Endothelial cell of umbilical vein (primary cell): Measurements from ENCODE around the gene GALNT14. TPM values are rescaled to one million over a fixed set of nuclear protein-coding genes. Genes with fewer than 3 reads are reported as not detected.

ENCODE experiments used
- BruUV-seq: library from RNA; stranded (reverse); fragments of 400-500 nt; replicated peaks from 2 replicates; lab custom pipeline; 2021; lab: Mats Ljungman, UMichigan
- CTCF ChIA-PET: fragments of 300-600, 350-600 bp; sonication (Branson Sonifier 250); formaldehyde crosslinking; loops from one replicate; lab custom pipeline; 2021; ENCODE audit warnings: antibody characterized with exemption, inconsistent platforms; lab: Charles Lee
- POLR2A ChIA-PET: fragments of 300-600, 350-600 bp; sonication (Branson Sonifier 250); formaldehyde crosslinking; loops from one replicate; lab custom pipeline; 2021; ENCODE audit warnings: antibody characterized with exemption, inconsistent platforms; lab: Charles Lee
- DNase-seq: peaks from one replicate; pipeline ENCODE4 v3.0.0-alpha.2; 2011; ENCODE audit warnings: low read depth, low spot score
- FAIRE-seq: peaks from 2 replicates; lab custom pipeline; 2011; peaks lifted over from hg19 to GRCh38; lab: Jason Lieb, UNC
- H2AFZ ChIP-seq: 2 replicates; pipeline ENCODE4 v1.6.0; 2012; ENCODE audit warnings: low read depth, low read length, control low read depth, inconsistent platforms
- H3K27ac ChIP-seq: 2 replicates; pipeline ENCODE4 v1.5.1; 2011; ENCODE audit warnings: low read depth, mild to moderate bottlenecking, control low read depth, low read length, moderate library complexity; ENCODE audit not compliant: insufficient read depth
- H3K27me3 ChIP-seq, 2 experiments: 2 replicates each; pipeline versions ENCODE4 v1.6.0 to v1.6.1; 2011; ENCODE audit warnings: low read length in 2 of 2, mixed read lengths in 1 of 2; ENCODE audit not compliant: control insufficient read depth in 2 of 2, insufficient read depth in 2 of 2
- H3K36me3 ChIP-seq, 2 experiments: 2 replicates in 1 of 2; 3 replicates in 1 of 2; pipeline ENCODE4 v1.5.1; 2011; ENCODE audit warnings: low read length in 2 of 2, mild to moderate bottlenecking in 1 of 2, moderate library complexity in 1 of 2; ENCODE audit not compliant: control insufficient read depth in 2 of 2, insufficient read depth in 2 of 2; ENCODE audit errors: extremely low read depth in 1 of 2
- H3K4me1 ChIP-seq: 3 replicates; pipeline ENCODE4 v1.5.1; 2011; ENCODE audit warnings: mild to moderate bottlenecking, low read length; ENCODE audit not compliant: control insufficient read depth, insufficient read depth; ENCODE audit errors: extremely low read depth
- H3K4me2 ChIP-seq: 2 replicates; pipeline ENCODE4 v1.6.1; 2011; ENCODE audit warnings: low read length, control low read depth, mixed read lengths; ENCODE audit not compliant: insufficient read depth
- H3K4me3 ChIP-seq, 3 experiments: fragments of 200-600 bp in 1 of 3; sonication (generic), shearing (Covaris generic) in 1 of 3; replicated peaks in 1 of 3; 2 replicates each; pipeline ENCODE4 v1.5.1; 2011 to 2016; ENCODE audit warnings: control low read depth in 3 of 3, low read length in 3 of 3, mild to moderate bottlenecking in 2 of 3, inconsistent platforms in 1 of 3, low read depth in 1 of 3, moderate library complexity in 1 of 3; ENCODE audit not compliant: insufficient read depth in 1 of 3
- H3K79me2 ChIP-seq: 2 replicates; pipeline ENCODE4 v1.6.0; 2012; ENCODE audit warnings: low read length, inconsistent platforms; ENCODE audit not compliant: control insufficient read depth, insufficient read depth
- H3K9ac ChIP-seq: replicated peaks from 2 replicates; pipeline ENCODE3; 2011; ENCODE audit warnings: low read length, control low read depth; ENCODE audit not compliant: insufficient read depth; ENCODE audit errors: extremely low read depth
- H3K9me1 ChIP-seq: replicated peaks from 3 replicates; pipeline ENCODE4 v1.6.0; 2011; ENCODE audit warnings: mild to moderate bottlenecking, low read length; ENCODE audit not compliant: control insufficient read depth, insufficient read depth; ENCODE audit errors: extremely low read depth
- H3K9me3 ChIP-seq: replicated peaks from 2 replicates; pipeline ENCODE4 v1.5.1; 2012; ENCODE audit warnings: low read length, inconsistent platforms; ENCODE audit not compliant: control insufficient read depth, insufficient read depth
- H4K20me1 ChIP-seq: replicated peaks from 2 replicates; pipeline ENCODE3; 2011; ENCODE audit warnings: mild to moderate bottlenecking, low read length; ENCODE audit not compliant: control insufficient read depth, insufficient read depth; ENCODE audit errors: extremely low read depth
- EZH2 ChIP-seq: IDR thresholded peaks from 2 replicates; pipeline ENCODE4 v1.6.1; 2012; ENCODE audit warnings: borderline replicate concordance, low read depth, mild to moderate bottlenecking, moderate library complexity, low read length, inconsistent platforms; ENCODE audit not compliant: severe bottlenecking
- FOS ChIP-seq: IDR thresholded peaks from 2 replicates; pipeline ENCODE4 v1.6.1; 2011; ENCODE audit warnings: mild to moderate bottlenecking, low read length, moderate library complexity, borderline replicate concordance; ENCODE audit not compliant: insufficient read depth
- GATA2 ChIP-seq: IDR thresholded peaks from 2 replicates; pipeline ENCODE4 v1.7.0; 2011; ENCODE audit warnings: low read depth, mild to moderate bottlenecking, moderate library complexity, mixed read lengths, low read length; ENCODE audit not compliant: insufficient read length, insufficient read depth
- JUN ChIP-seq: IDR thresholded peaks from 2 replicates; pipeline ENCODE4 v1.6.1; 2011; ENCODE audit warnings: borderline replicate concordance, low read depth; ENCODE audit not compliant: insufficient read length, insufficient read depth
- MYC ChIP-seq: IDR thresholded peaks from one replicate; pipeline ENCODE4 v1.6.1; 2011; ENCODE audit warnings: mild to moderate bottlenecking, low read depth, low read length
- POLR2A ChIP-seq: IDR thresholded peaks from 2 replicates; pipeline ENCODE4 v1.6.1; 2012; ENCODE audit warnings: low read depth, mild to moderate bottlenecking, control low read depth, low read length
- POLR2AphosphoS5 ChIP-seq: IDR thresholded peaks from 2 replicates; pipeline ENCODE4 v1.6.1; 2012; ENCODE audit warnings: low read depth, mild to moderate bottlenecking, control low read depth, low read length, moderate library complexity; ENCODE audit not compliant: insufficient read depth
- dilution Hi-C: fragments of 300-500 bp; cut with MboI; formaldehyde crosslinking; loops from one replicate; pipeline ENCODE4 v1.15.0; 2019; ENCODE audit warnings: low sequenced_read_pairs; ENCODE audit not compliant: extremely low pct_ligation_motif_present
- intact Hi-C: fragments of 100-400 bp; cut with micrococcal nuclease; formaldehyde crosslinking; loops from one replicate; pipeline ENCODE4 v1.10.0; 2022
- polyA plus RNA-seq, 4 experiments: library from polyadenylated mRNA; depleted of rRNA in 3 of 4; stranded (reverse) in 3 of 4; unstranded in 1 of 4; fragments of >200 nt; gene quantifications; 2 replicates each; pipeline versions ENCODE4 v1.2.1 to v1.2.3, GENCODE V29; 2011 to 2012; ENCODE audit warnings: missing spikeins in 1 of 4
- total RNA-seq: library from RNA; stranded (reverse); gene quantifications from 2 replicates; pipeline ENCODE4 v1.2.3, GENCODE V29; 2021
- TF ChIP-seq, protein P1 (sequence below), 2 donors: IDR thresholded peaks; 1 replicate in 1 of 2; 2 replicates in 1 of 2; pipeline ENCODE4 v1.5.1; 2011; ENCODE audit warnings: low read length in 2 of 2, mild to moderate bottlenecking in 2 of 2, moderate library complexity in 2 of 2, control low read depth in 1 of 2, inconsistent platforms in 1 of 2, low read depth in 1 of 2; ENCODE audit not compliant: insufficient read depth in 1 of 2; ENCODE audit errors: extremely low read depth in 1 of 2
- TF ChIP-seq, protein P2 (sequence below): IDR thresholded peaks from 2 replicates; pipeline ENCODE4 v1.6.1; 2011; ENCODE audit not compliant: insufficient read depth, insufficient read length

Gene GALNT14
- total and polyA plus RNA-seq, 2 donors (not counting 3 experiments of a cell fraction or from before 2014, with no cell fraction given) = 0.04 to 0.40 TPM

DNA sequence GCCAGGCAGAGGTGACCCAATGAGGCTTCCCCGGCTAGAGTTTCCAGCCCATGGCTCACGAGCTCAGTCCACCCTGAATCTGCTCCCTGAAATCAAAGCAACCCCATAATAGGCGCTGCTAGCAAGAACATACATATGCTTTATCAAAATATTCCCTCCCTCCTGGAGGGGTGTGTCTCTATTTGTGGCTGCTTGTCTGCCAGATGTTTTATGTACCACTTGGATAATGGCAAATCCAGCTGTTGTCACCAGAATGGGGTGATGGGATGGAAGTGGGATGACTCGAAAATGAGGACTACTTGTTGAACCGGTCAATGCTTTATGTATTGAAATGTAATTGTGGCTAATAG lies 152.0 kb downstream of the GALNT14 start:
- dilution Hi-C loops (no loop called here), intact Hi-C loops (no loop called here)
- Histone ChIP-seq H3K9me3 (peaks cover 2% of the 10 kb centered on the region), H3K4me2 (no peak overlapping the region), H3K27ac (no peak overlapping the region), H2AFZ (no peak overlapping the region), H3K9me1 (no peaks in the 10 kb centered on the region), H3K36me3 (no peaks in the 10 kb centered on the region), H3K27me3 (no peaks in the 10 kb centered on the region), H3K79me2 (no peaks in the 10 kb centered on the region), H3K4me1 (no peaks in the 10 kb centered on the region), H3K9ac (no peak overlapping the region), H4K20me1 (no peaks in the 10 kb centered on the region), H3K4me3 (no peak overlapping the region)
- DNase-seq (no peak), FAIRE-seq (no peak)
- BruUV-seq = no TSS peak
- TF ChIP-seq, protein P1, sequence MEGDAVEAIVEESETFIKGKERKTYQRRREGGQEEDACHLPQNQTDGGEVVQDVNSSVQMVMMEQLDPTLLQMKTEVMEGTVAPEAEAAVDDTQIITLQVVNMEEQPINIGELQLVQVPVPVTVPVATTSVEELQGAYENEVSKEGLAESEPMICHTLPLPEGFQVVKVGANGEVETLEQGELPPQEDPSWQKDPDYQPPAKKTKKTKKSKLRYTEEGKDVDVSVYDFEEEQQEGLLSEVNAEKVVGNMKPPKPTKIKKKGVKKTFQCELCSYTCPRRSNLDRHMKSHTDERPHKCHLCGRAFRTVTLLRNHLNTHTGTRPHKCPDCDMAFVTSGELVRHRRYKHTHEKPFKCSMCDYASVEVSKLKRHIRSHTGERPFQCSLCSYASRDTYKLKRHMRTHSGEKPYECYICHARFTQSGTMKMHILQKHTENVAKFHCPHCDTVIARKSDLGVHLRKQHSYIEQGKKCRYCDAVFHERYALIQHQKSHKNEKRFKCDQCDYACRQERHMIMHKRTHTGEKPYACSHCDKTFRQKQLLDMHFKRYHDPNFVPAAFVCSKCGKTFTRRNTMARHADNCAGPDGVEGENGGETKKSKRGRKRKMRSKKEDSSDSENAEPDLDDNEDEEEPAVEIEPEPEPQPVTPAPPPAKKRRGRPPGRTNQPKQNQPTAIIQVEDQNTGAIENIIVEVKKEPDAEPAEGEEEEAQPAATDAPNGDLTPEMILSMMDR (IDR thresholded peaks at IDR 0.05; ENCODE audit: extremely low read depth in 1 of 2, insufficient read depth in 1 of 2, low read depth in 1 of 2, low read length in 2 of 2) = no peak
- TF ChIP-seq POLR2AphosphoS5 = no peak
- TF ChIP-seq, protein P2, sequence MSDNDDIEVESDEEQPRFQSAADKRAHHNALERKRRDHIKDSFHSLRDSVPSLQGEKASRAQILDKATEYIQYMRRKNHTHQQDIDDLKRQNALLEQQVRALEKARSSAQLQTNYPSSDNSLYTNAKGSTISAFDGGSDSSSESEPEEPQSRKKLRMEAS = no peak
- TF ChIP-seq FOS = no peak
- TF ChIP-seq EZH2 = no peak
- TF ChIP-seq POLR2A = no peak
- no peak for TF ChIP-seq MYC
- no peak for TF ChIP-seq JUN
- TF ChIP-seq GATA2 = no peak
- POLR2A ChIA-PET = no interaction called here
- CTCF ChIA-PET = no interaction called here
